Erythroblast (primary cell): ENCODE data around the gene PSMC2.

ENCODE experiments used
- GATA1 ChIP-seq: IDR thresholded peaks from 2 replicates; pipeline ENCODE4 v1.6.1; 2011; ENCODE audit warnings: low read depth, mild to moderate bottlenecking, control low read depth, low read length, moderate library complexity
- POLR2A ChIP-seq: IDR thresholded peaks from 2 replicates; pipeline ENCODE4 v1.6.1; 2011; ENCODE audit warnings: mild to moderate bottlenecking, low read length

DNA sequence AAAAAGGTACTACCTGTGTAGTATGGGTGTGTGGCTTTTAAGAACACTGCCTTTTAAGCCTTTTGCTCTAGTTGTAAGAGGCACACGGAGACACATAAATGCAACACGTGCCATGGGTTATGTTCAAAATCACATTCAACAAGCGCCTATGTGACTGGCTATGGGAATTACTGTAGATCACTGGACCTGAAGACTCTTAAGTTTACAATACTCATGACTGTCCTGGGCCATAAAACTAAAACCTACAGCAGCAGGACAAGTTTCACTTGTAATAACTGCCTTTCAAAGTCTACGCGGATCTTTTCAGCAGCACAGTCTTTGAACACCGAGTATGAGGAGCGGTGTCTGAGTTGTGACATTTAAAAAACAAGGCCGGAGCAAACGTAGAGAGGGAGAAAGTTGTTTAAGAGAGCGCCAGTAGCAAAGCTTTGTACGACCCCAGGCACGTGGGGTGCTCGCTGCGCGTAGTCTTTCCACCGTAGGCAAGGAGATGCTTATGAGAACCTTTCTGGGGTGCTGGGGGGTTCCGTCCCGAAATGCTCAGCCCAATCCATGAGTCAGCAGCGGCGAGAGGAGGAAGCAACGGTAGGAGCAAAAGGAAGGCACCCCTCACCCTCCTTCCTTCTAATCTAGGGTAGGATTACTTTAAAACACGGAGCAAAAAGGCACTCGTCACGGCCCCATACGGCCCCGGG, 3.5 kb upstream of the PSMC2 start:
- TF ChIP-seq POLR2A (no peak), GATA1 (no peak)
